Body of pancreas (tissue), 4 donors: ENCODE measurements around the gene C19orf73. TPM values are rescaled to one million over a fixed set of nuclear protein-coding genes. Genes with fewer than 3 reads are reported as not detected.

Experiments used
- ATAC-seq: fragments of 150-250 bp; one replicate; pipeline ENCODE4 v1.9.1; 2016
- DNase-seq, 4 donors: peaks; one replicate each; pipeline ENCODE4 v3.0.0-alpha.2; 2019
- H3K27ac ChIP-seq, 4 donors: fragments of 200-600 bp; sonication (generic); 1 replicate in 3 of 4; 2 replicates in 1 of 4; pipeline versions ENCODE4 v1.5.1 to v1.6.1; 2016 to 2019; ENCODE audit warnings: mild to moderate bottlenecking in 1 of 4, mixed read lengths in 1 of 4, moderate library complexity in 1 of 4
- H3K27me3 ChIP-seq, 2 donors: fragments of 200-600 bp; sonication (generic); one replicate each; pipeline ENCODE4 v1.6.0; 2016; ENCODE audit warnings: mild to moderate bottlenecking in 1 of 2
- H3K36me3 ChIP-seq, 2 donors: fragments of 200-600 bp; sonication (generic); replicated peaks in 1 of 2; 2 replicates each; pipeline ENCODE4 v1.5.1; 2016; ENCODE audit warnings: low read depth in 2 of 2; ENCODE audit not compliant: insufficient read depth in 1 of 2
- H3K4me1 ChIP-seq: fragments of 200-600 bp; sonication (generic); one replicate; pipeline ENCODE4 v1.6.0; 2016
- H3K4me3 ChIP-seq, 2 donors: fragments of 200-600 bp; sonication (generic); 1 replicate in 1 of 2; 2 replicates in 1 of 2; pipeline ENCODE4 v1.5.1; 2016 to 2019
- H3K9me3 ChIP-seq, 3 donors: fragments of 200-600 bp; sonication (generic); 1 replicate in 2 of 3; 2 replicates in 1 of 3; pipeline ENCODE4 v1.5.1; 2016
- CTCF ChIP-seq, 7 experiments: fragments of 450-650 bp in 4 of 7; fragments of 200-600 bp in 3 of 7; sonication (generic) in 3 of 7; IDR thresholded peaks; one replicate each; pipeline ENCODE4 v1.5.1; 2016 to 2019; ENCODE audit warnings: antibody characterized with exemption in 7 of 7
- POLR2A ChIP-seq, 3 donors: fragments of 450-650 bp; IDR thresholded peaks; one replicate each; pipeline ENCODE4 v1.6.1; 2016; ENCODE audit warnings: antibody characterized with exemption in 3 of 3, mild to moderate bottlenecking in 2 of 3
- whole genome bisulfite sequencing, 2 donors: methylation state at CpG; one replicate each; pipeline ENCODE4 v1.1.5; 2017; 5-methylcytosine and 5-hydroxymethylcytosine counted together
- intact Hi-C: fragments of 100-400 bp; cut with DNase I; formaldehyde crosslinking; loops from one replicate; pipeline ENCODE4 v1.15.1; 2023
- total RNA-seq, 2 donors: library from RNA; depleted of rRNA; stranded (reverse); fragments of >200 nt; gene quantifications; one replicate each; pipeline ENCODE4 v1.1.0, GENCODE V29; 2016

C19orf73 gene
- total RNA-seq, 2 donors from 2014 or later = 2.3 TPM; not detected in 1

DNA sequence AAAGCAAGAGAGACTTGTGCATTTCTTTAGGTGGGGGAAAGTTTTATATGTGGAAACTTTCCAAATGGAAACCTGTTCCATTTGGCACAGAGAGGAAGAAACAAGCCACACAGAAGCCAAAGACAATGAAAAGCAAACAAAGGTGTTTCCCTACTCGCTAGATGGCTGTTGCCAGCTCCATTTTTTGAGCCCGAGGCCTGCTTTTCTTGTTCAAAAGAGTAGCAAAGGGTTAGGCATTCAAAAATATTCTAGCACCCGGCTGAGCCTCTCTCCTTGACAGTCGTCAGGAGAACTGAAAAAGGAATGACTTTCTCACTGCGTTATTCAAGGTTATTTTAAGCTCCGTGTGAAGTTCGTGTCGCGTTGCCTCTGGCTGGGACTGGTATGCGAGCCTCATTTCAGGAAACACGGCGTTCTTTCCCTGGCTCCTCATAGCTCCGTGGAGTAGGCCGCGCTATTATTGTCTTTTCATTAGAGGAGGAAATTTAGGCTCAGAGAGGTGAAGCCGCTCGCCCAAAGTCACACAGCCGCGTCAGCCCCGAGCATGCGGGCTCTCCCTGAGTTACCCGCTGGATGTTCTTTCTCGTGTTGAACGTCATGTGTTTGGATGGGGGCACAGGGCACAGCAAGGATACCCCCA lies 46.3 kb upstream of the C19orf73 start:
- no peaks in the 10 kb centered on the region for H3K36me3 ChIP-seq
- no peak overlapping the region for H3K4me3 ChIP-seq
- intact Hi-C loops = no loop called here
- TF ChIP-seq CTCF (IDR thresholded peaks at IDR 0.05) = no peak
- TF ChIP-seq POLR2A (IDR thresholded peaks at IDR 0.05) = peak in 2 of 3 donors; percentile 19 to 20
- ATAC-seq (peak; percentile 77), DNase-seq (peak; percentile 38 to 53 (median 45))
- H3K4me1 ChIP-seq = peaks cover 18% of the 10 kb centered on the region
- no peaks in the 10 kb centered on the region for H3K9me3 ChIP-seq
- no peaks in the 10 kb centered on the region for H3K27me3 ChIP-seq
- 47 to 50% methylated on average over 24 of the region's 24 CpGs for WGBS, 2 donors
- peak overlapping the region; percentile 66 to 78 (median 72) for H3K27ac ChIP-seq

DNA sequence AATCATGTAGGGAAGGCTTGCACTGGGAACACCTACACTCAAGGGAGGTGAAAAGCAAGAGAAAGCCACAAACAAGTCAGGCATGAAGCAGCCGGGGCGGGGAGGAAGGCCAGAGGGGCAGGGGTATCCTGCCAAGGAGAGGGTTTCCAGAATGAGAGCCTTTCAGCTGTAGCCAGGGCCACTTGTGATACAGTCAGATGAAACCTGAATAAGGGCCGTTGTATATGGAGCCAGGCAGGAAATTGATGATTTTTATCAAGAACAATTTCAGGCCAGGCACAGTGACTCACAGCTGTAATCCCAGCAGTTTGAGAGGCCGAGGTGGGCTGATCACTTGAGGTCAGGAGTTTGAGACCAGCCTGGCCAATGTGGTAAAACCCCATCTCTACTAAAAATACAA lies 43.0 kb upstream of the C19orf73 start:
- Histone ChIP-seq H3K27me3 (no peaks in the 10 kb centered on the region), H3K4me3 (no peak overlapping the region), H3K36me3 (no peaks in the 10 kb centered on the region), H3K27ac (no peak overlapping the region), H3K9me3 (no peaks in the 10 kb centered on the region), H3K4me1 (peaks cover 39% of the 10 kb centered on the region)
- DNase-seq (no peak), ATAC-seq (no peak)
- 72 to 74% methylated on average over 4 of the region's 4 CpGs for WGBS, 2 donors
- intact Hi-C loops = no loop called here
- TF ChIP-seq POLR2A (IDR thresholded peaks at IDR 0.05) = no peak
- TF ChIP-seq CTCF (IDR thresholded peaks at IDR 0.05) = no peak

DNA sequence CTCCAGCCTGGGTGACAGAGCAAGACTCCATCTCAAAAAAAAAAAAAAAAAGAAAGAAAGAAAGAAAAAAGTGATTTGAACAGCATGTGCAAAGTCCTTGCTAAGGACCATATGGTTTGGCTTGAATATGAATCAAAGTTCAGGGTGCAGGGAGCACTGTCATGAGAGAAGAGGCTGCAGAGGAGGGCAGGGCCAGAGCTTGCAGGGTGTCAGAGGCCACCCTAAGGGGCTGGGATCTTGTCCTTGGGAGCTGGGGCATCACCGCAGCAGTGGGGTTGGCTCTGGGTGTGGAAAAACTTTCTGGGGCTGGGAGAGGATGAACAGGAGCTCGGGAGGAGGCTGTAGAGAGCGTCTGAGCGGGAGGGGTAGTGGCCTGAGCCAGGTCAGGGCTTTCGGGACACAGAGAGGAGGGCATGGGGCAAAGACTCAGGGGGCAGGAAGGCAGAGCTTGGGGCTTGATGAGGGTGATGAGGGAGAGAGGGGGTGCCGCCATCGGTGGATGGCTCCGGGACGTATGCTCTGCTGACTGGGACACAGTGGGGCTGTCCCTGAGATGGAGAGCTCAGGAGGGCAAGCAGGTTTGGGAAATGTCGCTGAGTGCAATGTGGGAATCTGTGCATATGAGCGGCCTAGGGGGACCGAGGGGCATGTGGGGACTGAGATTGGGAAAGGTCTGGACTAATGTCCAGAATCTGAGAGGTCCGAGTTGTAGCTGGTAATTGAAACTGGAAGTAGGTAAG lies 41.7 kb upstream of the C19orf73 start:
- Histone ChIP-seq H3K4me3 (no peak overlapping the region), H3K4me1 (peaks cover 34% of the 10 kb centered on the region), H3K9me3 (no peaks in the 10 kb centered on the region), H3K27ac (no peak overlapping the region), H3K36me3 (no peaks in the 10 kb centered on the region), H3K27me3 (no peaks in the 10 kb centered on the region)
- WGBS, 2 donors = 89 to 90% methylated on average over 13 of the region's 13 CpGs
- DNase-seq (no peak), ATAC-seq (no peak)
- TF ChIP-seq CTCF (IDR thresholded peaks at IDR 0.05) = no peak
- TF ChIP-seq POLR2A (IDR thresholded peaks at IDR 0.05) = no peak
- intact Hi-C loops = no loop called here

GRCh38 chr19:49157445-49158224 lies 38.7 kb upstream of the C19orf73 start, which contains the start of gene TRPM4:
Gene TRPM4, plus strand, starts transcription at chr19:49157792. Its CDS starts 75 bp downstream, at chr19:49157867.
- Histone ChIP-seq H3K27me3 (no peaks in the 10 kb centered on the region), H3K27ac (peak within 1 kb of the TSS; percentile 48 to 88 (median 83)), H3K4me3 (peak within 1 kb of the TSS; percentile 81 to 88), H3K9me3 (no peaks in the 10 kb centered on the region), H3K4me1 (peaks cover 21% of the 10 kb centered on the region), H3K36me3 (no peaks in the 10 kb centered on the region)
- intact Hi-C loops = no loop called here
- 1% methylated on average over 16 to 41 of the region's 41 CpGs for WGBS, 2 donors
- DNase-seq (peak; percentile 93 to 95 (median 94)), ATAC-seq (peak; percentile 98)
- TF ChIP-seq CTCF (IDR thresholded peaks at IDR 0.05) (peak in 1 of 7 experiments; percentile 6), POLR2A (IDR thresholded peaks at IDR 0.05) (peak; percentile 65 to 87 (median 83))
